Epithelial cell of prostate (primary cell): ENCODE data around the gene KCNQ1.

Source experiments
- DNase-seq: peaks from one replicate; pipeline ENCODE4 v3.0.0-alpha.2; 2011; ENCODE audit warnings: low read depth, low spot score
- H3K27ac ChIP-seq: fragments of 450-650 bp; 2 replicates; pipeline ENCODE4 v1.5.1; 2017; ENCODE audit warnings: mild to moderate bottlenecking

Gene KCNQ1

DNA sequence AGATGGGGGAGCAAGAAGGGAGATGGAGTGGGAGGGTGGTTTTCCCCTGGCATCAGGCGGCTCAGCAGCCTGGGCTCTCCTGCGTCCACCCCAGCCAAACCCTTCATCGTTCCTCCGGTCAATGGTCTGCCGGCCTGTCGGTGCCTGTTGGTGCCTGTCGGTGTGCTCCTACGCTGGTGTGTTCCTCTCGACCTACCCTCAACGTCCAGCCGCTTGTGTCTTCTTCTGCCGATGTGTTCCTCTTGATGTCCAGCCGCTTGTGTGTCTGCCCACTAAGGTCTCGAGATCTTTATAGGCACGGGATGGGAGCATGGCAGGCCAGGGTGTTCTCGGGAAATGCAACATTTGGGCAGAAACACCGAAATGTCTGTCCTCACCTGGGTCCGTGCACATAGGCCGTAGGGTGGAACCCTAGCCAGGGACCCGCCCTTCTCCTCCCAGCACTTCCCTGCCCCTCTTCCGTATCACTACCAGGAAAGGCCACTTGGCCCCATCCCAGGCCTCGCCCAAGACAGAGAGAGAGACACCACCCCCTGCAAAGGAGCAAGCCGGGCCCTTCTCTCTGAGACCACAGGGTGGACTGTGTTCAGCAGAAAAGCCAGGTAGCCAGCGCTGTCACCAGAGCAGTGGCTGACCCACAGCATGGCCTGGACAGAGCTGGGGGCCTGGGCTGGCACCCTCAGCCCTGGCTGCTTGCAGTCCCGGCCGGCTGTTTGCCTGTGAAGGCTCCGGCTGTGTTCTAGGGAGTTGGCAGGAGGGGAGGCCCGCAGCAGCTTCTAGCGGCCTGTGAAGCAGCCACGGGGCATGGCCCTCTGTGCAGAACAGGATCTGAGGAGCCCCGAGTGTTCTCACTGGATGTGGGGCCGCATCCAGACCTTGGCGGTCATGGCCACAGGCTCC lies 316.6 kb downstream of the KCNQ1 start:
- DNase-seq = no peak
- no peak overlapping the region for H3K27ac ChIP-seq

- no peak for DNase-seq
- no peak overlapping the region for H3K27ac ChIP-seq
These were observed 317.2 kb downstream of the KCNQ1 start for GRCh38 chr11:2762031-2762380.

DNA sequence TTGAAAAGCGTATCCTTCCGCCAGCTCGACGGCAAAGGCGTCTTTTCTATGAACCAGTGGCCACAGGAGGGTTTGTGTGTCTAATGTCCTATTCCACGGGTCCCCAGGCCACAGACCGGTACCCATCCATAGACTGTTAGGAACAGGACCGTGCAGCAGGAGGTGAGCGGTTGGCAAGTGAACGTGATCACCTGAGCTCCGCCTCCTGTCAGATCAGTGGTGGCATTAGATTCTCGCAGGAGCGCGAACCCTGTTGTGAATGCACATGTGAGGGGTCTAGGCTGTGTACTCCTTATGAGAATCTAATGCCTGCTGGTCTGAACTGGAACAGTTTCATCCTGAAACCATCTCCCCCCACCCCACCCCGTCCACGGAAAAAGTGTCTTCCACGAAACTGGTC lies 317.6 kb downstream of the KCNQ1 start:
- DNase-seq = no peak
- H3K27ac ChIP-seq = no peak overlapping the region

DNA sequence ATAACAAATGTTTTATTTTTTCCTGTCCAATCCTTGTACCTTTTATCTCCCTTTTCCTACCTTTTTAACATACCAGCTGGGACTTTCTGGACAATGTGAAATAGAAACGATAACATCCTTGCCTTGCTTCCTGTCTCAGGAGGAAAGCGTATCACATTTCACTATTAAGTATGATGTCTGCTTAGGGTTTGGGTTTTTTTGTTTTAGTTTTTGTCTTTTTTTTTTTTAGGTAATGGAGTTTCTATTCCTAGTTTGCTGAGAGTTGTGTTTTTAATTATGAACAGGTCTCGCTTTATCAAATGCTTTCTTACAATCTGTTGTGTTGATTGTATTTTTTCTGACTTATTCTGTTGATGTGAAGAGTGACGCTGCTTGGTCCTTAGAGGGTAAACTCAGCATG lies 319.2 kb downstream of the KCNQ1 start:
- H3K27ac ChIP-seq = no peak overlapping the region
- DNase-seq = no peak

GRCh38 chr11:2765491-2765890 lies 320.7 kb downstream of the KCNQ1 start:
- no peak overlapping the region for H3K27ac ChIP-seq

GRCh38 chr11:2766166-2766565 lies 321.4 kb downstream of the KCNQ1 start:
- DNase-seq = no peak

More at GRCh38 chr11:2765491-2765890, 320.7 kb downstream of the KCNQ1 start:
- DNase-seq = no peak

DNA sequence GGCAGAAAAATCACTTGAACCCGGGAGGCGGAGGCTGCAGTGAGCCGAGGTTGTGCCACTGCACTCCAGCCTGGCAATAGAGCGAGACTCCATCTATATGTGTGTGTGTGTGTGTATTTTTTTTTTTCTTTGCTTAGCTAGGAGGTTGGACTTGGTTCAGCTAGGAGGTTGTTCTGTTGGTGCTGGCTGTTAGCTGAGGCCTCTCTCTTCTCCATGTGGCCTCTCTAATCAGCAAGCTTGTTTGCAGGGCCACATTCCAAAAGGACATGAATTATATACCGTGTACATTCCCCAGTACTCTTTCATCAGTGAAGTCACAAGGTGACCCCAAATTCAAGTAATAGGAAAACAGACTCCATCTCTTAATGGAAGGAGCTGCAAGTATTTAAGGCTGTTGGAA lies 322.3 kb downstream of the KCNQ1 start:
- no peak overlapping the region for H3K27ac ChIP-seq
- DNase-seq = no peak

More at GRCh38 chr11:2766166-2766565, 321.4 kb downstream of the KCNQ1 start:
- H3K27ac ChIP-seq = no peak overlapping the region

DNA sequence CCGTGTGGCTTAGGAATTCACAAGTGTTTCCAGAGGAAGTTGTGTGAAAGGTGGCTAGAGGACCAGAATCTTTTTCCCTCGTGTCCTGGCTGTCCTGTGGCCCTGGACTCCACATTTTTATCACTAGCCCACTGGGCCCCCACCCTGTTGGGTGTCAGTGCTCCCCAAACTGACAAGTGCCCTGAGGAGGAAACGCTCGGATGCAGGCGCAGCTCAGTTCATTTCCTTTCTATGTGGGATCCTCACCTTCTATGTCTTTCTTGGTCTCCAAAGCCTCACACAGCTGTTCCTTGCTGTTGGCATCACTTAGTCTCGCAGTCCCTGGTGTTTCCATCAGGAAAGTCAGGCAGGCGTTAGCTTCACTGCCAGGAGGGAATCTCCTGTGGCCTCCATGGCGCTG lies 323.0 kb downstream of the KCNQ1 start:
- DNase-seq = no peak

DNA sequence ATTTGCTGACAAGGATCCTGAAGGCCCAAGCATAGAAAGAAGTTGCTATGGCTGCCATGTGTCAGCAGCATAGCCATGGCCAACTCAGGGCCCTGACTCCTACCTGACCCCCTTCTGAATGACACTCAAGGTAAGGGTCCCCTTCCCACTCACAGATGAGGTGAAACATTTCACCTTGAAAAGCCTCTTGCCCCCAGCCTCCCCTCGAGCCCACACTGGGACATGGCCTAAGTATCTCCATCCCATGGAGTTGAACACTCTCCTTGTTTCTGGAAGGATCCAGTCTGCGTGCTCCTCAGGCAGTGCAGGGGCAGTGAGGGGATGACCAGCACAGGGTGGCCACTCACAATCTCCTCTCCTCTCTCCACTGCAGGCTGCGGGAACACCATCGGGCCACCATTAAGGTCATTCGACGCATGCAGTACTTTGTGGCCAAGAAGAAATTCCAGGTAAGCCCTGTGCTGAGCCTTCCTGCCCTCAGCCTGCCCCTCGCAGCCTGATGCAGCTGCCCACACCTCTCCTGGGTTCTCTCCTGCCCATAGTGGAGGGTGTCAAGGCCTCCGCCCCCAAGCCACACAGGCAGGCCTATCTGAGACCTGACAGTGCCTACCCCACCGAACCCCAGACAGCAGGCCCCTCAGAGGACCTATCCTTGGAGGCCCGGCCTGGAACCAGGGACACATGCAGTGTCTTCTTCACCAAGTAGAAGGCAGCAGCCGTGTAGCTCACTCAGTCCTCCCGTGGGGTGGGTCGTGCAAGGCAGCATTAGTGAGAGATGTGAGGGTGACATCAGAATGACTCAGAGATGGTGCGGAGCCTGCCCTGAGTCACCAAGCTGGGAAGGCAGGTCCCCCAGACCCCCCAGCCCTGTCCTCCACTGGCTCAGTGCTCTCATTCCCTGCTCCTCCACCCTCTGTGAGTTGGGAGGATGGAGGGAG lies 323.9 kb downstream of the KCNQ1 start:
- DNase-seq = no peak

More for the DNA sequence above, 323.0 kb downstream of the KCNQ1 start:
- H3K27ac ChIP-seq = no peak overlapping the region

GRCh38 chr11:2769409-2770095 lies 324.7 kb downstream of the KCNQ1 start:
- DNase-seq = no peak
- H3K27ac ChIP-seq = no peak overlapping the region

More for the DNA sequence above, 323.9 kb downstream of the KCNQ1 start:
- no peak overlapping the region for H3K27ac ChIP-seq

DNA sequence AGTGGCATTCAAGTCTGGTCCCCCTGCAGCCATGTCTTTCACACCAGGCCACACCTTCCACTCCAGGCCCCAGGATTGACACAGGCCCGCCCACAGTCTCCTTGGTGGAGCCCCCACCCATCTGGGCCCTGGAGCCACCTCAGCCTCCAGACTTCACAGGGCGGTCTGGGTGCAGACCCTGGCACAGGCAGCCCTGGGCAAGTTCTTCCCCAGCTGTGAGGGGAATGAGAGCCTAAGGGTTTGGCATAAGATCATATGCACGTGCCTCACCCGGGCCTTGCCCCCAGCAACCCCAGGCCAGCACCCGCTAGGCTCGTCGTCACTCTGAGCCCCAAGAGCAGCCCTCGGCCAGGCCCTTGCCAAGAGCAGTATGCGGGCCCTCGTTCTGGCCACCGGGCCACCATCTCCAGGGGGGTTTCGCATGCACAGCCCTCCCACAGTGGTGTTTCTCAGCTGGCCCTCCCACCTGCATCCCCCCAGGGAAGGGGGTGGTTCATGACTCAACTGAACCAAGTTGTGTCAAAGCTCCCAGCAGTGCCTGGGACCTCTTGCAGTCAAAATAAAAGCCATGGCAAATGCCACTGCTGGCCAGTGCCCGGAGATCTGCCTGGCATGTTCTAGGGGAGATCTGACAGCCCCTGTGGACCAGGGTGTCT lies 325.4 kb downstream of the KCNQ1 start:
- DNase-seq = no peak
- H3K27ac ChIP-seq = no peak overlapping the region

- no peak overlapping the region for H3K27ac ChIP-seq
- DNase-seq = no peak
These were observed 326.0 kb downstream of the KCNQ1 start for GRCh38 chr11:2770761-2771301.

- no peak for DNase-seq
- no peak overlapping the region for H3K27ac ChIP-seq
These were observed 327.1 kb downstream of the KCNQ1 start for GRCh38 chr11:2771758-2772466.

DNA sequence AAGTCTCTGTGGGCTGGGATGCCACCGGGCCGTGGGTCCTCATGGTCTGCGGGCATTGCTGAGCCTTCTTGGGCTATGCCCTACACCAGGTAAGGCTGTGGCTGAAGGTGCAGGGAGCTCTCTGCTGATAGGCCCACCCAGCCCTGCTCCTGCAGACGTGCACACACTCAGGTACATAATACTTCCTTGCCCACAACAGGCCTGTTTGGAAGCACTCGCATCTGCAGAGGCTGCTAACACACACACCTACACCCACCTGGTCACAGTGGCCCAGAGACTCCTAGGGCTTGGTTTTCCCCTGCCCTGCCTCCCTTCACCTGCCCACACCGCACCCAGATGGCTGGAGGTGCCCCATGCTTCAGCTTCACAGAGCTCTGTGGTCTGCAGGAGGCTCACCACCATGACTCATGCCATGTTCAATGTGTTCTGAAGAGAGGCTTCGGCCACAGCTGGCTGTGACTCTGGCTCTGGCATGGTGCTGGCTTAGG lies 327.8 kb downstream of the KCNQ1 start:
- DNase-seq = peak; percentile 24
- H3K27ac ChIP-seq = no peak overlapping the region

GRCh38 chr11:2774173-2775082 lies 329.6 kb downstream of the KCNQ1 start:
- no peak for DNase-seq
- H3K27ac ChIP-seq = no peak overlapping the region

DNA sequence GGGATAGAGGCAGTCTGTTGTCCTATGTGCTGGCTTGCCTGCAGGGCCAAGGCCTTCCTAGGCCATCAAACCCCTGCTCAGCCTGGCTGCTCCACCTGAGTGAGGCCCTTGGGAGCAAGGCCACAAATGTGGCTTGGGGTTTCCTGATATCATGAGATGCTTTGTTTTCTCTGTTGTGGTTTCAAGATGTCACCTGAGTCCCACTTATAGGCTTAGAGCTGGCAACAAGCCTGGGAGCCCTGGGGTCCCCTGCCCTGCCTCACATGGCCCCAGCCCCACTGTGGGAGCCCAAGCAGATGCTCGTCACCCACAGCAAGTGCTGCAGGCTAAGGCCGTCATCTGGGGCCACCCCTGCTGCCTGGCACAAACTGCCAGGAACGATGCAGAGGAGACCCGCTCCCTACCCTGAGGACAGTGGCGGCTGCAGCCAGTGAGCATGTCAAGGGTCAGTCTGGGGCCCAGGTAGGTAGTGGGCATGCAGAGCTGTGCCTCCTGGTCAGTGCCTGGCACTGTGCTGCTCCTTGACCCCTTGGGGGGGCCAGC lies 330.3 kb downstream of the KCNQ1 start:
- no peak for DNase-seq
- H3K27ac ChIP-seq = no peak overlapping the region

GRCh38 chr11:2775626-2776350 lies 331.0 kb downstream of the KCNQ1 start:
- no peak overlapping the region for H3K27ac ChIP-seq
- no peak for DNase-seq
